Left ventricle myocardium inferior (tissue), 1 donor: ENCODE measurements around the gene PCBP1. TPM values are rescaled to one million over a fixed set of nuclear protein-coding genes. Genes with fewer than 3 reads are reported as not detected.
"Not testable (repeated sequence)": the region's sequence is repeated elsewhere in the genome, so short reads cannot be mapped to it uniquely, and the experiment has no call there.

Experiments
- DNase-seq: peaks from one replicate; pipeline ENCODE4 v3.0.0-alpha.2; 2020
- H3K27ac ChIP-seq: fragments of 200-600 bp; replicated peaks from 2 replicates; pipeline ENCODE4 v1.8.0; 2021
- H3K27me3 ChIP-seq: fragments of 200-600 bp; 2 replicates; pipeline ENCODE4 v1.8.0; 2021; ENCODE audit warnings: low read depth
- H3K36me3 ChIP-seq: fragments of 200-600 bp; 2 replicates; pipeline ENCODE4 v1.8.0; 2021
- H3K4me1 ChIP-seq: fragments of 200-600 bp; 2 replicates; pipeline ENCODE4 v1.8.0; 2021
- H3K4me3 ChIP-seq: fragments of 200-600 bp; 2 replicates; pipeline ENCODE4 v1.8.0; 2021; ENCODE audit warnings: mild to moderate bottlenecking, moderate library complexity
- H3K9me3 ChIP-seq: fragments of 200-600 bp; replicated peaks from 2 replicates; pipeline ENCODE4 v1.8.0; 2021
- intact Hi-C: fragments of 100-400 bp; cut with micrococcal nuclease; formaldehyde crosslinking; loops from one replicate; pipeline ENCODE4 v1.11.0; 2022
- total RNA-seq: library from RNA; stranded (reverse); fragmentation: NEBNext Ultra II Directional; extraction: Animal tissue kit (Norgen Biotek cat#: 25700); gene quantifications from one replicate; pipeline ENCODE4 v1.2.1, GENCODE V29; 2021
- TF ChIP-seq, protein P1 (sequence below): fragments of 200-600 bp; IDR thresholded peaks from 2 replicates; pipeline ENCODE4 v1.8.0; 2021; ENCODE audit warnings: antibody characterized with exemption, mild to moderate bottlenecking, borderline replicate concordance
- donor health status: DM: no; HTN: yes; CAD: no; lungs with severe emphysema.

Gene PCBP1
- total RNA-seq, 1 donor from 2014 or later = 205 TPM

DNA sequence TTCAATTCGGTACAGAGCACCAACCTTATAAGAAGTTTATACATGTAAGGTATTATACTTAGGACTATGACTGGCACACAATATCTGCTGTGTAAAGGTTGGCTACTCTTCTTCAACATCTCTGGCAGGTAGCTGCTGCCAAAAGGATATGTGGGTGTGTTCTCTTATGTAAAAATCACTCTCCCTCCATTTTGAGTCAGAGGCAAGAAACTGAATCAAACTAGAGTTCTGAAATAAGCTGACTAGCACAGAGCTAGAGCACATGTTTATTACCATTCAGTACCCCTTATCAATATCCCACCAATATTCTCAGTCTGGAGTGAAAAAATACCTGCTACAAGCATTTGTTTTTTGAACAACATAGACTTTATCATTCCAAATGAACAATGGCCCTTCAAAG is 38.0 kb upstream of the PCBP1 start:
- TF ChIP-seq, protein P1, sequence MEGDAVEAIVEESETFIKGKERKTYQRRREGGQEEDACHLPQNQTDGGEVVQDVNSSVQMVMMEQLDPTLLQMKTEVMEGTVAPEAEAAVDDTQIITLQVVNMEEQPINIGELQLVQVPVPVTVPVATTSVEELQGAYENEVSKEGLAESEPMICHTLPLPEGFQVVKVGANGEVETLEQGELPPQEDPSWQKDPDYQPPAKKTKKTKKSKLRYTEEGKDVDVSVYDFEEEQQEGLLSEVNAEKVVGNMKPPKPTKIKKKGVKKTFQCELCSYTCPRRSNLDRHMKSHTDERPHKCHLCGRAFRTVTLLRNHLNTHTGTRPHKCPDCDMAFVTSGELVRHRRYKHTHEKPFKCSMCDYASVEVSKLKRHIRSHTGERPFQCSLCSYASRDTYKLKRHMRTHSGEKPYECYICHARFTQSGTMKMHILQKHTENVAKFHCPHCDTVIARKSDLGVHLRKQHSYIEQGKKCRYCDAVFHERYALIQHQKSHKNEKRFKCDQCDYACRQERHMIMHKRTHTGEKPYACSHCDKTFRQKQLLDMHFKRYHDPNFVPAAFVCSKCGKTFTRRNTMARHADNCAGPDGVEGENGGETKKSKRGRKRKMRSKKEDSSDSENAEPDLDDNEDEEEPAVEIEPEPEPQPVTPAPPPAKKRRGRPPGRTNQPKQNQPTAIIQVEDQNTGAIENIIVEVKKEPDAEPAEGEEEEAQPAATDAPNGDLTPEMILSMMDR = no peak
- intact Hi-C loops = no loop called here
- Histone ChIP-seq H3K9me3 (no peaks in the 10 kb centered on the region), H3K36me3 (peaks cover 44% of the 10 kb centered on the region), H3K4me3 (no peak overlapping the region), H3K4me1 (peaks cover 26% of the 10 kb centered on the region), H3K27me3 (no peaks in the 10 kb centered on the region), H3K27ac (no peak overlapping the region)
- no peak for DNase-seq

DNA sequence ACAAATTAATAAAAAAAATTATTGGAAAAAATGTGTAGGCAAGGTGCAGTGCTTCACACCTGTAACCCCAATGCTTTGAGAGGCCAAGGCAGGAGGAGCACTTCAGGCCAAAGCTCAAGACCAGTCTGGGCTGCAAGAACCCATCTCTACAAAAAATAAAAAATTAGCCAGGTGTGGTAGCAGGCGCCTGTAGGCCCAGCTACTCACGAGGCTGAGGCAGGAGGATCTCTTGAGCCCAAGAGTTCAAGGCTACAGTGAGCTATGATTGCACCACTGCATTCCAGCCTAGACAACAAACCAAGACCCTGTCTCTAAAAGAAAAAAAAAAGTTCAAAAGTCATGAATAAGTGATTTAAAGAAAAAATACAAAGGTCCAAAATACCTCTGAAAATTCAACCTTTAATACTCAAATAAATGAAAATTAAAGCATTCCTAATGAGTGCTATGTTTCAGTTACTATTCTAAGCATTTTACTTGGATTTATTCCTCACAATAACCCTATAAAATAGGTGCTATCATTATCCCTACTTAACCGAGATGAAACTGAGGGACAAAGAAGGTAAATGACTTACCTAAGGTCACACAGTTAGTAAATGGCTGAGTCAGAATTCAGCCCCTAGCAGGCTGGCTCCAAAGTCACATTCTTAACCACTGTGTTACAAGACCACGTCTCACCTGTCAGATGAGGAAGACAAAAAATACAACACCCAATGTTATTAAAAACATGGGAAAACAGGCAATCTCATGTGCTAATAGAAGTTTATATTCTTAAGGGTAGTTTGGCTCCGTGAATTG is 36.4 kb upstream of the PCBP1 start:
- Histone ChIP-seq H3K4me3 (no peak overlapping the region), H3K9me3 (no peaks in the 10 kb centered on the region), H3K27me3 (no peaks in the 10 kb centered on the region), H3K36me3 (peaks cover 60% of the 10 kb centered on the region), H3K4me1 (peaks cover 13% of the 10 kb centered on the region), H3K27ac (no peak overlapping the region)
- DNase-seq = no peak
- intact Hi-C loops = no loop called here
- TF ChIP-seq, protein P1 = no peak

DNA sequence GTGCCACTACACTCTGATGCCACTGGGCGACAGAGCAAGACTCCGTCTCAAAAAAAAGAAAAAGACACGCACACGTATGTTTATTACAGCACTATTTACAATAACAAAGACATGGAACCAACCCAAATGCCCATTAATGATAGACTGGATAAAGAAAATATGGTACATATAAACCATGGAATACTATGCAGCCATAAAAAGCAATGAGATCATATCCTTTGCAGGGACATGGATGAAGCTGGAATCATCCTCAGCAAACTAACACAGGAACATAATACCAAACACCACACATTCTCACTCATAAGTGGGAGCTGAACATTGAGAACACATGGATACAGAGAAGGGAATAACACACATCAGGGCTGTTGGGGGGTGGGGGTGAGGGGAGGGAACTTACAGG is 32.0 kb upstream of the PCBP1 start:
- H3K27me3 ChIP-seq, intact Hi-C loops, H3K27ac ChIP-seq, H3K9me3 ChIP-seq, DNase-seq, H3K4me1 ChIP-seq, H3K4me3 ChIP-seq: not testable (repeated sequence)
- peaks cover 78% of the 10 kb centered on the region for H3K36me3 ChIP-seq

DNA sequence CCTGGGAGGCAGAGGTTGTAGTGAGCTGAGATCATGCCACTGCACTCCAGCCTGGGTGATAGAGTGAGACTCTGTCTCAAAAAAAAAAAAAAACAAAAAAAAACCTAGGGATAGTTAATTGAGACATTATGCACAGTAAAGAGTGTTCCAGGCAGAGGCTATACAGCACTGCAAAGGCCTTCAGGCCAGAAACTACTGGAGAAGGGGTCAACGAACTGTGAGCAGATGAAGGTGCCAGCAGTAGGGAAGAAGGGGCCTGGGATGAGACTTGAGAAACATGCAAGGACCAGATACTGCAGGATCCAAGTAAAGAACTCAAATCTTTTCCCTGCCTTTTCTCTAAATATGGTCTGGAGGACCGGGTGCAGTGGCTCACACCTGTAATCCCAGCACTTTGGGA is 26.0 kb upstream of the PCBP1 start:
- peaks cover 78% of the 10 kb centered on the region for H3K36me3 ChIP-seq
- TF ChIP-seq, protein P1 = no peak
- intact Hi-C loops = no loop called here
- no peak for DNase-seq
- H3K27ac ChIP-seq = no peak overlapping the region
- H3K27me3 ChIP-seq = no peaks in the 10 kb centered on the region
- no peaks in the 10 kb centered on the region for H3K4me1 ChIP-seq
- no peaks in the 10 kb centered on the region for H3K9me3 ChIP-seq
- no peak overlapping the region for H3K4me3 ChIP-seq

DNA sequence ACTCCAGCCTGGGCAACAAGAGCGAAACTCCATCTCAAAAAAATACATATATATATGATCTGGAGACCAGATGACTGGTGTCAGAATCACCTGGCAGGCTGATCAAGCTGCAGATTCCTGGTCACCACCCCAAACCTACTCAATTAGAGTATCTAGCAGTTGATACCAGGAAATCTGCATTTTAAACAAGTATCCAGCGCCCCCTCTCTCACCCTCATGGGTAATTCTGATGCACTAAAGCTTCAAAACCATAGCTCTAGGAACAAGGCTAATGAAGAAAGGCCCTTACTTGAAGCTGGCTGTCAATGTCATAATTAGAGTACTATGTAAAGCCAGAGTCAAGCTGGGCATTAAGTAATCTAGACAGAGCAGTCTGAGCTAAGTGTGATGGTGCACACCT is 25.0 kb upstream of the PCBP1 start:
- TF ChIP-seq, protein P1 = no peak
- no peak for DNase-seq
- intact Hi-C loops = no loop called here
- Histone ChIP-seq H3K9me3 (no peaks in the 10 kb centered on the region), H3K4me1 (no peaks in the 10 kb centered on the region), H3K4me3 (no peak overlapping the region), H3K27me3 (no peaks in the 10 kb centered on the region), H3K36me3 (peaks cover 83% of the 10 kb centered on the region), H3K27ac (no peak overlapping the region)

DNA sequence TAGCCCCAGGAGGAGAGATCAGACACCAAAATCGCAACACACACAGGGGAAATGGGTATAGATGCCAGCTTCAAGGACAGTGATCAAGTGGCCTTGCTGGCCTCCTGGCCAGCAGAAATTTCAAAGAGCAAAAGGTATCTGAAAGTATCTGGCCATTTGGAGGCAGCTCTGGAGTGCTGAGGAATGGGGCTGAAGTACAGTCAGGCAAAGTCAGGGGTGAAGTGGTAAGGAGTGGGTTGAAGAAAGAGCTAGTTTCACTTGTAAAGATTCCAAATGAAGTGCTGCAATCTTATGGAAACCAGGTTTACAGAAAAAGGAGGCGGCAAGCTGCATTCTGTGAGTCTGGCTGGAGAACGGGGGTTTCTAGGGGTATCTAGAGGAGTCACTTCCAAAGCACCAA is 19.2 kb upstream of the PCBP1 start:
- no peak overlapping the region for H3K27ac ChIP-seq
- intact Hi-C loops = no loop called here
- H3K36me3 ChIP-seq = peaks cover 40% of the 10 kb centered on the region
- TF ChIP-seq, protein P1 = no peak
- no peak overlapping the region for H3K4me3 ChIP-seq
- no peaks in the 10 kb centered on the region for H3K9me3 ChIP-seq
- no peak for DNase-seq
- no peaks in the 10 kb centered on the region for H3K27me3 ChIP-seq
- peaks cover 24% of the 10 kb centered on the region for H3K4me1 ChIP-seq
